NCI-H2081 (cell line): Measurements from ENCODE around the gene MAGI3.
"Not testable (repeated sequence)": the region's sequence is repeated elsewhere in the genome, so short reads cannot be mapped to it uniquely, and the experiment has no call there.

Experiments used
- DNase-seq, 2 experiments: peaks; one replicate each; lab custom pipeline; 2025; lab: John Stamatoyannopoulos, UW

MAGI3 gene

GRCh38 chr1:113399062-113399583 lies 8.8 kb downstream of the MAGI3 start:
- DNase-seq = no peak

DNA sequence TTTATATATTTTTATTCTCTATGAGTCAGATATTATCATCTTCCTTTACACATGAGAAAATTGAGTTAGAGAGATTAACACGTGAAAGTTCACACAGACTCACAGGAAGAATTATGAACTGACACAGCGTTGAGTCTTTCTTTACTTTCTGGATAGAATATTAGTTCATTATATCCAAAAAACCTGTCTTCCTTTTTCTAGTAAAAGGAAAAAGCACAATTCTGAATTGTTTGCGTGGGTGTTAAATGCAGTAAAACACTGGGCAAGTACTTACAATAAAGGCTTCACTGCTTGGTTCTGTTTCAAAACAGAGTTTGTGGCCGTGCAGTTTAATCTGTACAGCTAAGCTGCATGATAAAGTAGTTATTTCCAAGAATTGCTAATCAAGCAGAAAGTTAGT lies 10.8 kb downstream of the MAGI3 start:
- no peak for DNase-seq

DNA sequence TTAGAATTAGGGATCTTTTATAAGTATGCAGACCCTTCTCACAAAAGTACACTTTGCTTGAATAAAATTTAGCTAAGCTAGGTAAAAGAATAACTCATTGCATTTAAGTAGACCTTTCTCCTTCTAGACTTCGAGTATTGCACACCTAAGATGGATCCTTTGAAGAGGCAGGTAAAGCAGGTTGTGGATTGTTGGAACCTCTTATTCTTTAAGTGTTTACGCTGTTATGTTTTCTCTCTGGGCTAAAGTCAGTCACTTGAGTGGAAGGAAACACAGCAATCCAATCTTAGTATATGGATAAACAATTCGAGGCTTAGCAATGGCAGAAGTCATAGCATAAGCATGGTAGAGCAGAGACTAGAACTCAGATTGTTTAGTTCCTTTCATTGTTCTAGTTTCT lies 11.4 kb downstream of the MAGI3 start:
- DNase-seq = no peak

GRCh38 chr1:113403065-113403464 lies 12.8 kb downstream of the MAGI3 start:
- DNase-seq = no peak

GRCh38 chr1:113405573-113405972 lies 15.3 kb downstream of the MAGI3 start:
- no peak for DNase-seq

DNA sequence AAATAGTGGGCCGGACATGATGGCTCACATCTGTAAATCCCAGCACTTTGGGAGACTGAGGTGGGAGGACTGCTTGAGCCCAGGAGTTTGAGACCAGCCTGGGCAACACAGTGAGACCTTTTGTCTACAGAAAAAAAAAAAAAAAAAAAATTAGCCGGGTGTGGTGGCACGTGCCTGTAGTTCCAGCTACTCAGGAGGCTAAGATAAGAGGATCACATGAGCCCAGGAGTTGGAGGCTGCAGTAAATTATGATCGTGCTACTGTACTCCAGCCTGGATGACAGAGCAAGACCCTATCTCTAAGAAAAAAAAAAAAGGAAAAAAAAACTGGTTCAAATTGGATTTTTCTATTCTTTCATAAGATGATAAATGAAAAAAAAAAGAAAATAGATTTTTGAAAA lies 15.8 kb downstream of the MAGI3 start:
- DNase-seq = not testable (repeated sequence)

GRCh38 chr1:113409363-113409762 lies 19.0 kb downstream of the MAGI3 start:
- no peak for DNase-seq

DNA sequence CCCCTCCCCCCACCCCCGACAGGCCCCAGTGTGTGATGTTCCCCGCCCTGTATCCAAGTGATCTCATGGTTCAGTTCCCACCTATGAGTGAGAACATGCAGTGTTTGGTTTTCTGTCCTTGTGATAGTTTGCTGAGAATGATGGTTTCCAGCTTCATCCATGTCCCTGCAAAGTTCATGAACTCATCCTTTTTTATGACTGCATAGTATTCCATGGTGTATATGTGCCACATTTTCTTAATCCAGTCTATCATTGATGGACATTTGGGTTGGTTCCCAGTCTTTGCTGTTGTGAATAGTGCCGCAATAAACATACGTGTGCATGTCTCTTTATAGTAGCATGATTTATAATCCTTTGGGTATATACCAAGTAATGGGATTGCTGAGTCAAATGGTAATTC lies 21.7 kb downstream of the MAGI3 start:
- not testable (repeated sequence) for DNase-seq

DNA sequence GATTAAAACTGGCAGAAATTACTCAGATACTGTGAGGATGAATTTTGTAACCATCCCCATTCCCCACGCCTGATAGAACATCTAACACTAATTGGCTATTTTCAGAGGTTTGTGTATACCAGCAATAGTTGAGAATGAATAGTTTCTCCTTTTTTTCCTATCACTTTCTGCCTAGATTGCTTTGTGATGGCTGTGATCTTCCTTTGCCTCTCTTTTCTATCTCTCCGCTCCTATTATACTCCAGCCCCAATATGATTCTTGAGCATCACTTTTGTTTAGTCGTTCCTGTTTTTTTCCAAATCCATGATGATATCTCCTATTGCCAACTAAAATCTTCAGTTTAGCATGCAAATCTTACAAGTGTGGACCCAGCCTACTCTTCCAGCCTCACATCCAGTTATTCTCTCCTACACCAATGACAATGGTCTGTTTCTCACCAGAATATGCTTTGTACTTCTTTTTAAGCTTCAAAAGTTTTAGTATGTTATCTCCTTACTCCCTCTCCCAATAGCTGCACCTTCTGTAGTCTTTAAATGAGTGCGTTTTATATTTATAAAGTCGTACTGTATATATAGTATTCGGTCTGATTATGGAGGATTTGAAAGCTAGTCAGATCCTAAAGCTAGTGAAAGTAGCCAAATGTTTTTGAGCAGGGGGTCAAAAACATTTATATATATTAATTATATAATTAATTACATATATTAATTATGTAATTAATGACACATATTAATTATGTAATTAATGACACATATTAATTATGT lies 25.2 kb downstream of the MAGI3 start:
- no peak for DNase-seq

DNA sequence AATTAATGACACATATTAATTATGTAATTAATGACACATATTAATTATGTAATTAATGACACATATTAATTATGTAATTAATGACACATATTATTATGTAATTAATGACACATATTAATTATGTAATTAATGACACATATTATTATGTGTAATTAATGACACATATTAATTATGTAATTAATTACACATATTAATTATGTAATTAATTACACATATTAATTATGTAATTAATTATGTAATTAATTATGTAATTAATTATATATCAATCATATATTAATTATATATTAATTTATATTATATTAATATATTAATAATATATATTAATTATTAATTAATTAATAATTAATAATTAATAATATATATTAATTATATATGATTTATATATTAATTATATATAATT lies 25.8 kb downstream of the MAGI3 start:
- not testable (repeated sequence) for DNase-seq

- DNase-seq = no peak
Observed at GRCh38 chr1:113416496-113416895, 26.2 kb downstream of the MAGI3 start.

DNA sequence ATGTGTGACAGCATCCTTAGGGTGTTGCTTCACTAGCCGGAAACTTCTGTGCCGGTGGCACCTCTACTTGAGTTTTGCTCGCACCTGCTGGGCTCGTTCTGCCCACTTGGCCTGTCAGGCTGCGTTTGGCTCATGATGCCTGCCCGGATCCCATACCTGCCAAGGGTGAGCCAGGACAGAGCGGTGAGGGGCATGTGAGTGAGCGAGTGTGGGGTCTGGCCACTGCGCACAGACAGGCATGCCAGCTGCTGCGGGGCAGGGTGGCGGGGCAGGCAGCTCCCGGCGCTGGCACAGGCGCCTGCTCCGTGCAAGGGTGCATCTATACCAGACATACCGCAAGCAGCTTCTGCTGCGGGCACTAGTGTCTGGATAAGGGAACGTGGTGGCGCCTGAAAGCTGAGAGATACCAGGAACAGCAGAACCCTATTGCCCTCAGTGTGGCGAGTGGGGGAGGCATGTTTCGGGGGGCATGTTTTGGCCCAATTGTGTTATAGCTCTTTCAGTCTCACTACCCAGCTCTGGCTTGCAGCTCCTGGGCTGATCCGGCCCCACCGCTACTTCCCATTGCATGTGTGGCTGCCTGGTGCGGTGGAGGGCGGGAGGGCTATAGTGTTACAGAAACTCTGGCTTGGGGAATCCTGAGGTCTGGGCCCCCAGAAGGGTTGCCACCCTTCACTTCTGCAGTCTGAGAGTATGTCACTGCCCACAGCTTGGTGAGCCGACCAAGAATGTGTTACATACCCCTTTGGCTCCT lies 32.2 kb downstream of the MAGI3 start:
- no peak for DNase-seq

DNA sequence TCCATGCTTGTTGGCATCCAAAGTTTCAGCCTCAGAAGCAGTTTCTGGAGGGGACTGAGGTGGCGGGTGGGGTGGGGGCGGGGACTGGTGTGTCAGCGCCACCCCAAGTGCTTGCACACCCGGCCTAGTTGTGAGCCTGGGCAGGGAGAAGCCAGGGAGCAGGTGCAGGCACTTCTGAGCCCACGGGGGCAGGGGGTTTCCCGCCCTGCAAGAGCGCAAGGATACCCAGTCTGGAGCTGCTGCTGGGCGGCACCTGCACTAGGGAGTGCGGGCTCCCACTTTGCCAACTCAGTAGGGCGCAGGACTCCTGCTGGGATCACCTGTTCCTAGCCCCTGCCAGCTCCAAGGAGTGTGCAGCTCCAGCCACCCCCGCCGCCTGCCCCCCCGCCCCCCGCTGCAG lies 33.5 kb downstream of the MAGI3 start:
- DNase-seq = no peak

DNA sequence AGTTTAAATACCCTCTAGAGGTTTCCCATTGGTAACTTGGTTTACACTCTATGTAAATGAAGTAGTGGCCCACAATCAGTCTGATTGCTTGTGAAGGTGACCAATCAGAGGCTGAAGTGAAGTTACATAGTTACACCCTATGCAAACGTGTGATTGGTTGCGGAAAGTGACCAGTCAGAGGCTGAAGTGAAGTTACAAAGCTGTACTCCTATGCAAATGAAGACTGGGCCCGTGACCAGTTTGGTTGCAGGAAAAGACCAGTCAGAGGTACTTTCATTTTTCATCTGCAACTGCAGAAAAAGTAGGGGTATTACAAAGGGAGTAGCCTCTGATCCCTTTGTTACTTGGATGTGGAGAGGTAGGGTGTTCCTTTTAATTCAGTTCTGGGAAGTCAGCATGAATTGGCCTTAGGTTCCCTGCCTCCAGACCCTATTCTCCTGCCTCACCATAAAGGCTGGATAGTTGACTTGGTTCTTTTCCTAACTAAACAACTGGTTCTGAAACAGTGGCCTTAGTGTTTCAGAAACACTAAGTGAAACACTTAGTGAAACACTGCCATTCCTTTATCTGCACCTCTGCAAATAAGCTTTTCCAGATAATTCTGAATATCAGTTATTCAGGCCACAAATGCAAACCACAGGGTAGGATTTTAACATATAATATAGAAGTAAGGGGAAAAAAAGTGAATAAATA lies 39.3 kb downstream of the MAGI3 start:
- no peak for DNase-seq

DNA sequence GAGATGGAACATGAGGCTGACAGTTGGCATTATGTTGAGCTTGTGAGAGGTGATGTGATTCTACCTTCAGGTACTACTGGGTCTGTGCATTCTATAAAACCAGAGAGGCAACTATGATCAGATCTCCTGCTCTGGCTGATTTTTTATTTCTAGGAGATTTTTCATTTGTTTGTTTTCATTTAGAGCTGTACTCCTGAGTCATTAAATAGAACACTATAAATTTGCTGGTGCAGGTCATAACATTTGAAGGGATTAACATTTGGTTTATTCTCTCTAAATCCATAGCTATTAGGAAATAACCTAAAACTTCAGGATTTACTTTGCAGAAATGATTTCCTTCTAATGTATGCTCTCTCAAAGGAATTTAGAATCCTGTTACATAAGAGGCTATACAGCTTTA lies 42.9 kb downstream of the MAGI3 start:
- no peak for DNase-seq

- no peak for DNase-seq
Observed at GRCh38 chr1:113434081-113434873, 44.0 kb downstream of the MAGI3 start.

DNA sequence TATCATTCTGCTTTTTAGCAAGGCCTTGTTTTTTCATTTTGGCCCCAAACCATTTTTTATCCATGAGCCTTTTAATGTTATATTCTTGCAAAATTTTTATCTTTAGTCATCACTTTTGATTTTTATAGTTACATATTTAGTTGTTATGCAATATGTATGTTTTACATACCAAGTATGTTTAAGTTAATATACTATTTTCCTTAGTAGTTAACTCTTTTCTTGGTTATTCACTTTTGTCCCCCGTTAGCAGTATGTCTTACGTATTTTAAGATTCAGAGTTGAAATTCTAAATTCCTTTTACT lies 44.5 kb downstream of the MAGI3 start:
- no peak for DNase-seq

DNA sequence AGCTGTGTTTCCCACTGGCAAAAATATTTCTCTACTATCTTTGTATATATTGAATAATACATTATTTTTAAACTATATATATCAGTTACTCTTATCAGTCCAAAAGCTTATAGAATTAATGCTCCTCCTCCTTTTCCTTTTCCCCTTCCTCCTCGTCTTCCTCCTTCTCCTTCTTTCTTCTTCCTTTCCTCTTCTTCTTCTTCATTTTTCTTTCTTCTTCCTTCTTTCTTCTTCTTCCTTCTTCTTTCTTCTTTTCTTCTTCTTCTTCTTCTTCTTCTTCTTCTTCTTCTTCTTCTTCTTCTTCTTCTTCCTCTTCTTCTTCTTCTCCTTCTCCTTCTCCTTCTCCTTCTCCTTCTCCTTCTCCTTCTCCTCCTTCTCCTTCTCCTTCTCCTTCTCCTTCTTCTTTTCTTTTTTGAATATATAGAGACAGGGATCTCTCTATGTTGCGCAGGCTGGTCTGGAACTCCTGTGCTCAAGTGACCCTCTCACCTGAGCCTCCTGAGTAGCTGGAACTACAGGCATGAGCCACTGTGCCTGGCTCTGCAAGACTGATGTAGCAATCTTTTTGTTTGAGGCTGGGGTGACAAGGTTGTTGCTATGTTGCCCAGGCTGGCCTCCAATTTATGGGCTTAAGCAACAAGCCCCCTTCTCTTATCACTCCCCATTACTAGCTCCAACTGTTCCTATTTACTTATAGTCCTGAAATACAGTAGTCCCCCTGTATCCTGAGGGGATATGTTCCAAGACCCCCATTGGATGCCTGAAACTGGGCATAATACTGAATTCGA lies 47.4 kb downstream of the MAGI3 start:
- DNase-seq = no peak

DNA sequence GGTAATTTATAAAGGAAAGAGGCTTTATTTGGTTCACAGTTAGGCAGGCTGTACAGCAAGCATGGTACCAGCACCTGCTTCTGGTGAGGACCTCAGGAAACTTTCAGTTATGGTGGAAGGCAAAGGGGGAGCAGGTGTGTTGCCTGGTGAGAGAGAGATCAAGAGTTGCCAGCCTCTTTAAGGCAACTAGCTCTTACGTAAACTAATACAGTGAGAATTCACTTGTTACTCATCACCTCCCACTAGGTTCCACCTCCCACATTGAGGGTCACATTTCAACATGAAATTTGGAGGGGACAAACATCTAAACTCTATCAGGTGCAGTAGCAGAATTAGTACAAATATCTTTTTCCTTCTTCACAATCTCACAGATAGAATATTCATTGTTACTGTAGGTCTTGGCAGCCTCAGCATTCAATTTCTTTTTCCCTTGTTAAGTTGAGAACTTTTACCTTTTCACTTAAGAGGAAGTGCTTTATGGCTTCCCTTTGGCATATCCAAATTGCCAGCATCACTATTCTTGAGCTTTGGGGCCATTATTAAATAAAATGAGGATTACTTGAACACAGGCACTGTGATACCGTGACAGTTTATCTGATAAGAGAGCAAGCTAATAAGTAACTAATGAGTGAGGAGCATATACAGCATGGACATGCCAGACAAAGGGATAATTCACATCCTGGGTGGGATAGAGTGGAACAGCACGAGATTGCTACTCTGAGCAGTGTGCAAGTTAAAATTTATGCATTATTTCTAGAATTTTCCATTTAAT lies 48.4 kb downstream of the MAGI3 start:
- no peak for DNase-seq

DNA sequence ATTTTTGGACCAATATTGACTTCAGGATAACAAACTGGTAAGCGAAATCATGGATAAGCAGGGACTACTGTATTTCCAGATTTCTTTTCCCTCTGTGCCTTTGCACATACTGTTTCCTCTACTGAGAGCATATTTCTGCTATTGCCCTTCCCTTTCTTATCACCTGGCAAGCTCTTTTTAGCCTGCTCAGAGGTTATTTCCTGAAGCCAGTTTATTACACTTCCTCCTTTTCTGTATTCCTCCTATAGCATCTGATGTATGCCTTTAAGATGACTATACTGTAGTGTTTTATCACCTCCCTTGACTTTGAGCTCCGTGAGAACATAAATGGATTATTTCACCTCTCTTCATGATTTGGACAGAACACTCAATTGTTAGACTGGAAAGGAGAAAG lies 49.0 kb downstream of the MAGI3 start:
- no peak for DNase-seq

GRCh38 chr1:113442131-113442530 lies 51.8 kb downstream of the MAGI3 start:
- DNase-seq = no peak
